SKM-1 treated with dmso at 0.1 percent for 144 hours (cell line): ENCODE results near the gene AKAP12.
"Not testable (repeated sequence)": the region's sequence is repeated elsewhere in the genome, so short reads cannot be mapped to it uniquely, and the experiment has no call there.

Experiments
- DNase-seq: peaks from one replicate; lab custom pipeline; 2025; ENCODE audit not compliant: unreplicated experiment; lab: John Stamatoyannopoulos, UW

Gene AKAP12

DNA sequence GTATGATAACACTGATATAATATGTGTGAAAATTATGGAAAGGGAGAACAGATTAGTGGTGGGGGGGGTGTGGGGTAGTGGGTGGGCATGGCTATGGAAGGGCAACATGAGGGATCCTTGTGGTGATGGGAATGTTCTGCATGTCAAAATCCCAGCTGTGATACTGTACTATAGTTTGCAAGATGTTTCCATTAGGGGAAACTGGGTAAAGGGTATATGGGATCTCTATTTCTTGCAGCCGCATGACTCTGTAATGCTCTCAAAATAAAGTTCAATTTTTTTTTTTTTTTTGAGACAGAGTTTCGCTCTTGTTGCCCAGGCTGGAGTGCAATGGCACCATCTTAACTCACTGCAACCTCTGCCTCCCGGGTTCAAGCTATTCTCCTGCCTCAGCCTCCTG is 137.3 kb downstream of the AKAP12 start:
- DNase-seq = no peak

DNA sequence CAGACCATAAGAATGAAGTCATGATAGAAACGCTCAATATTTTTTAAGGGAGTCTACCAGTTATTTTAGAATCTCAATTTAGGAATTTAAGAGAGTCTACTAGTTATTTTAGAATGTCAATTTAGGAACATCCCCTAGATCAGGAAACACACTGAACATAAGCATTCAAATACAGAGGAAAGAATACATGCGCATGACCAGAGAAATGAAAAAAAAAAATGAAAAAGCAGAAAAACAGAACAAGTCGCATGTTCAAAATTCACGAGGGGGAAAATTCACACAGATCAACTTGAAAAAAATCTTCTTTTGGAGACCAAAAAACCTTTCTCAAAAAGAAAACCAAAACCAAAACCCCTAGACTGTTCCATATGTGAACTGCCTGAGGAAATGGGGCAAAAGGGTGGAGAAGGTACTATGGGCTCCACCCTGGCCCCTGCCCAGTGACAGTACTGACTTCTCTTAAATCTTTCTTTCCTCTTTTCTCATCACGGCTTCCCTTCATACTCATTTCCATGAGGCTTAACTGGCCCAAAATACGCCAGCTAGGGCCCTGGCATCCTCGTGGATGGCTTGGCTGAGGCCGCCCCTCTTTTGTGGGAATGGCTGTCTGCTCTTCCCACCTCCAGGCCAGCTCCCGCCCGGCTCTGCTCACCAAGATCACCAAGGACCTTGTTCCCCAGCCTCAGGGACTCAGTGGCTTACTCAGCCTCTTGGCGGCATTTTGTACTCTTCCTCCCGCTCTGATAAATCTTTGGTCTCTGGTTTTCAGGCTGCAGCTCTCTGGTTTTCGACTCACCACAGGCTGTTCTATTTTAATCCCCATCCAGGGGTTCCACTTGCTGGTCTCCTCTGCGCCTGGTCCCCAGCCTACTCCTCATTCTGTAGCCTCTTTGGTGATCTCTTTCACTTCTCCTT is 140.4 kb downstream of the AKAP12 start:
- peak; percentile 26 for DNase-seq

DNA sequence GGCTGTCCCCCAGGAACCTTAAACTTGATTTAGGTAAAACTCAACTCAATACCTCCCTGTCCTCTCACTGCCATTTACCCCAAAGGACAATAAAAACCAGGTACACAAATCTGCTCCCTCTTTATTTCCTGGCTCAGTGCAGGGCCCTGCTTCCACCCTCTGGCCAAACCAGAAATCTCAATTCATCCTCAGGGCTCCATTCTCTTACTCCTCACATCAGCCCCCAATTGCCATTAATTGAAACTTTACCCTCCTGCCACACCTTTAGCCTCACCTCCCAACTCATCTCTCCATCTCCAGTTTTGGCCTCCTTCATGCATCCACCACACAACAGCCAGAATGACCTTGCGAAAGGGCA is 141.1 kb downstream of the AKAP12 start:
- no peak for DNase-seq

DNA sequence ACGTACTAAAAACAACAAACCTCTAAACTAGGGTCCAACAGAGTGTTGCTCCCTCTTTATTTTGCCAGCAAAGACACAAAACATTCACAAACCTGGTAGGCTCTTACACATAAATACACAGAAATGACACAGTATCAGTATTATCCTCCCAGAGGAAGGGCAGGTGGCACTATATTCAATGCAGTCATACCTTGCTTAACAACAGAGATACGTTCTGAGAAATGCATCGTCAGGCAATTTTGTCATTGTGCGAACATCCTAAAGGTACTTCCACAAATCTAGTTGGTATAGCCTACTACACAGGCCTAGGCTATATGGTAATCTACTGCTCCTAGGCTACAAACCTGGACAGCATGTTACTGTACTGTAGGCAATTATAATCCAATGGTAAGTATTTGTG is 142.0 kb downstream of the AKAP12 start:
- no peak for DNase-seq

DNA sequence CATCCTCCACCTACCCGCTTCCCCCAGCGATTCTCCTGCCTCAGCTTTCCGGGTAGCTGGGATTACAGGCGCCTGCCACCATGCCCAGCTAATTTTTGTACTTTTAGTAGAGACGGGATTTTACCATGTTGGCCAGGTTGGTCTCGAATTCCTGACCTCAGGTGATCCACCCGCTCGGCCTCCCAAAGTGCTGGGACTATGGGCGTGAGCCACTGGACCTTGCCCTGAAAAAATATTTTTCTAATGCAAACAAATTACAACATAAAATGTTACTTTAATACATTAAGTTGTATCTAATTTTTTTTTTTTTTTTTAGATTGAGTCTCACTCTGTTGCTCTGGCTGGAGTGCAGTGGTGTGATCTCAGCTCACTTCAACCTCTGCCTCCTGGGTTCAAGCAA is 142.9 kb downstream of the AKAP12 start:
- not testable (repeated sequence) for DNase-seq

DNA sequence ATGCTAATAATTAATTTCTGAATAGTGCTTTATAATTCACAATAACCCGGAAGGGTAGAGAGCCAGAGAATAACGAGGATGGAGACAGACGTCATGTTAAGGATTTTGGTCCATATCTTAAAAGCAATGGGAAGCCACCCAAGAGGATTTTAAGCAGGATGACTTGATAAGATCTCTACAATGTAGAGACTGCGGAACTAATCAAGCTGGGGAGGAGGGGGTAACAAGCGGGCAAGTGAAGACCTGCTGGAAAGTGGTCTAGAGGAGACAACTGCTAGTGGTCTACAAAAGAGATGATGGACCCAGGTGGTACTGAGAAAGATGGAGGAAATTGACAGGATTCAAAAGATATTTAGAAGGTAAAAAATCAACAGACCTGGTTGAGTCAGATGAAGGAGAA is 144.4 kb downstream of the AKAP12 start:
- no peak for DNase-seq

DNA sequence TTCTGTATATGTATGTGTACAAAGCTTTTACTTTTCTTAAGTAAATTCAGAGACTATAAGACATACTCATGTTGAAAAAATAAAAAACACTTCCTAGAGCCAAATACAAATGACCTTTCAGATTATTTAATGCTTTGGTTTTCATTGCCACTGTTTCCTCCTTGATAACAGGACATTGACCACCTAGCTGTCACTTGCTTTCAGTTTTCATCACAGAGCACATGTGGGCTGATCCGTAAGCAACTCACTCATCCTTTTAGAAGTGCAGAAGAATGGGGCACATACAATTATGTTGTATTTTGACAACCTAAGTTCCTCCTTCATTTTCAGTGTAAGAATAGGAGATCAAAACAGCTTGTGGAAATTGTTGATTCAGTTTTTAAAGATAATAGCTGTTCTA is 145.4 kb downstream of the AKAP12 start:
- no peak for DNase-seq

DNA sequence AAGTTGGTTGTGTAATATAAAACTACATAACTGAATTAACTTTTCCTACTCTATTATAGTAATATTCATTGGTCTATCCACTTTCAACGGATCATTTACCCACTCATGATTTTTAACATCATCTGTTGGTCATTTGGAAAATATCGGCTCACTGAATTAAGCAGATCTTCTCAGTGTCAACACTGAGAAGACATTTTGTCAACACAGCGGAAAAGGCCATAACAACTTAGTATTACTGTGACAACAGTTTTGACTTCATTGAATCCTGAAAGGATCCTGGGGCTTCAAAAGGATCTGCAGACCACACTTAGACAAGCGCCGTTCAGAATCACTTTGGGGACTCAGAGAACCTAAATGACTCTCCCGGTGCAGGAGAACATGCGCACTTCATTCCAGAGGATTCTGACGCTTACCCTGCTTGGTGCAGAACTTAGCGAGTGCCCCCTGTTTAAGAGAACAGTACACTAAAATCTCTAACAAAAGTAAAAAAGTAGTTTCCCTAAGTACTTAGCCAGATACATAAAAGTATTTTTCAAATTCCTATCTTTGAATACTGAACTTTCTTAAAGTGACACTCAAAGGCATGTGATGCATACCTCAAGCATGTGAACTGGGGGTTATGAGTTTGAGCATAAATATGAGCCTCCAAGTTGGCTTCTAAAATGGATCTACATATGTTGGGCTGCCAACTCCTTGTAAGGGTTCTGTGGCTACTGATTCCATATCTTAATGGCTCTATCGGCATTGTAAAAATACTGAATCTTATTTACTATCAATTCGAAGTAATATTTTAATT is 147.6 kb downstream of the AKAP12 start:
- no peak for DNase-seq

DNA sequence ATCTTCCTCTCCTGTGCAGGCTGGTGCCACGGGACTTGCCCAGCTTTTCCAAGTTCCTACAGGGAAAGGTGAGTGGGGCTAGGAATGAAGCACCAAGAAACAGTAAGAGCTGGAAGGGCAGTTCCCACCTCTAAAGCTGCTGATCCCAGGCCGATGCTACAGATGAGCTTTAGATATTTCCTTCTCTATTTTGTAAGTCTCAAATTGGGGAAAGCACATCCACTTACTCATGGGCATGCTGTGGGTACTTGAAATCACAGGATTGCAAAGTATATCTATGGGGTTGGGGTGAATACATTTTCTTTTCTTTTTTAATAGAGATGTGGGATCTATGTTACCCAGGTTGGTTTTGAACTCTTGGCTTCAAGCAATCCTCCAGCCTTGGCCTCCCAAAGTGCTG is 148.5 kb downstream of the AKAP12 start:
- no peak for DNase-seq

DNA sequence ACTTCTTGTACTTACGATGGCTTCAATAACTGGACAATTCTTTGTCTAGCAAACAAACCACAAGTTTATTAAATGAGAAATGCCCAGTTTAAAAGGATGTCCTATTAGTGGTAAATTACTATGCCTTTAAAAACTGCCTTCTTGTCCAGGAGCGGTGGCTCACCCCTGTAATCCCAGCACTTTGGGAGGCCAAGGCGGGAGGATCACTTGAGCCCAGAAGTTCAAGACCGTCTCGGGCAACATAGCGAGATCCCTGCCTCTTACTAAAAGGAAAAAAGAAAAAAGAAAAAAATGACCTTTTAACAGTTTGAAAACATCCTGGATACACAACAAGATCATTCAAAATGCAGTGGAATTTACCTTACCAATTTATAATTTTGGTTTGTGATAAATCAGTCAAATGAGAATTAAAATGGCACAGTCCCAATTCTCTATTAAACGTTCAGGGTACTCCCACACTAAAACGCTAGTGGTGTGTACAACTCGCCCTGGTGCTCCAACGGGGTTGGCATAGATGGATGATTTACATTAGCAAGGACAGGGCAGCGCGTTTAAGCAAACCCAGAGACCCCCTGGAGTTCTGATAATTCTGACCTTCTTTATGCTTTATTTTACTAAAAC is 149.3 kb downstream of the AKAP12 start:
- DNase-seq = no peak

DNA sequence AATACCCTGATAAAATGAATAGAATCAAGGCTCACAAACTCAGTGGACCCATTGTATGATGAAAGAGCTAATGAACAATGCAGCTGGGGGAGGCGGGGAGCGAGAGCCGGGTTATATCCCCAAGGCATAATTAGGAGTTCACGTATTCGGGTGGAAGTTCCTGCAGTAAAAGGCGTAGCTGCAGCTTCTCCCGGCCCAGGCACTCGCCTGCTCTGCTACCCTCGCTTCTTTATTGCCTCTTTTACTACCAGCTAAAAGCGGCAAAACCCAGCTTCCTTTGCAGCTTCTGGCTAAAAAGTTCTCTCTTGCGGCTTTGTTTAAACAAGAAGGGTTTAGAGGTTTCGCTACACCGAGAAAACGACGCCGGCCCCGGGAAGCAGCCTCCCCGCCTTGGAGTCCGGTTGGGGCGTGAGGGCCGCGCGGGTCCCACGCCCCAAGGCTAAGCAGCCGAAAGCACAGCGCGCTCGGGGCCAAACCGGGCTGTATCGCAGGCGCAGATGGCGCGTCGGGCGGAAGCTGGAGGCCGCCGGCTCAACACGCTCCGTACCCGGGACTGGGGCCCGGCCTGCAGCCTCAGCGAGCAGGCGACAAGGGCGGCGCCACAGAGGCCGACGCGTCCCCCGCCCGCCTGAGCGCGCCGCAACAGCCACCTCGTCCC is 150.0 kb downstream of the AKAP12 start:
- peak; percentile 94 for DNase-seq

DNA sequence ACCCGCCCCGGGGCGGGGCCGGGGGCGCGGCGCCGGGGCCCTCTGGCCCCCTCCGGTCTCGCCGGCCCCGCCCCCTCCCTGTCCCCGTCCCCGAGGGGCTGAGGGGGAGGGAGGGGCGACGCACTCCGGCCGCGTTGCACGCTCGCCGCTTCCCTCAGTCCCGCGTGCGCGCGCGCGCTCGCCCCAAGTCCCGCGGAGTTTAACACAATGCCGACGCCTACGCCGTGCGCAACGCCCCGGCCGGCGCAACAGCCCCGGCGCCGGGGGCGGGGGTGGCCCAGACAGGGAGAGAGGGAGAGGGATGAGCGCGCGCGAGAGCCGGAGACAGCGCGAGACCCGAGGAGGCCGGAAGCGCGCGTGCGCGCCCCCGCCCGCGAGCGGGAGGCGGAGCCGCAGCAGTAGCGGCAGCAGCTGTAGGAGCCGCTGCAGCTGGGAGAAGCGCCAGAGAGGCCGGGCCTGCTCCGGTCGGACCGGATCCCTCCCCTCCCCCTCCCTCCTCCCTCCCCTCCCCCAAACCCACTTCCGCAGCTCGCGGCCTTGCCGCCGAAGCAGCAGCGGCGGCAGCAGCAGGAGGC is 150.6 kb downstream of the AKAP12 start:
- DNase-seq = peak; percentile 96

DNA sequence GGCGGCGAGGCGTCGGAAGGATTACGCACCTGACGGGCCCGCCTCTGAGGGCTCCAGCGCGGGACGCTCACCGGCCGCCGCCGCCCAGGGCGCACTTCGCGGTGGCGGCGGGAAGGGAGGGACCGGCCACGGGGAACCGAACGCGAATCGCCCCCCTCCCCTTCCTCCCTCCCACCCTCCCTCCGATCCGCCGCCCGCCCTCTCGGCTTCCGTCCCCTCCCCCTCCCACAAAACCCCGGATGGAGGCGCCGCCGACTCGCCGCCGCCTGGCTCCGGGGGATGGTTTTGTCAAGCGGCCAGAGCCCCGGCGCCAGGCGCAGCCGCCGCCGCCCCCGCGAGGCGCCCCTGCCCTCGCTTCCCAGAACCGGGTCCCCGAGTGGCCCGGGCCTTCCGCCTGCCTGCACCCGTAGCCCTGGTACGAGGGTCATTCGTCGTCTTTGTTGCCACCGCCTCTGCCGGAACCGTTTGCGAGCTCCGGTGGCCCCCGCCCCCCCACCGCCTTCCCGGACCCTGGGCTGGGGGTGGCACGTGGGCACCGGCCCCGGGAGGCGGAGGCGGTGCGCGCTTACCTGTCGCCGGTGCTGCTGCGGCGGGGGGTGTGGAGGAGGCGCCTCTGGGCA is 151.2 kb downstream of the AKAP12 start:
- DNase-seq = peak; percentile 44

DNA sequence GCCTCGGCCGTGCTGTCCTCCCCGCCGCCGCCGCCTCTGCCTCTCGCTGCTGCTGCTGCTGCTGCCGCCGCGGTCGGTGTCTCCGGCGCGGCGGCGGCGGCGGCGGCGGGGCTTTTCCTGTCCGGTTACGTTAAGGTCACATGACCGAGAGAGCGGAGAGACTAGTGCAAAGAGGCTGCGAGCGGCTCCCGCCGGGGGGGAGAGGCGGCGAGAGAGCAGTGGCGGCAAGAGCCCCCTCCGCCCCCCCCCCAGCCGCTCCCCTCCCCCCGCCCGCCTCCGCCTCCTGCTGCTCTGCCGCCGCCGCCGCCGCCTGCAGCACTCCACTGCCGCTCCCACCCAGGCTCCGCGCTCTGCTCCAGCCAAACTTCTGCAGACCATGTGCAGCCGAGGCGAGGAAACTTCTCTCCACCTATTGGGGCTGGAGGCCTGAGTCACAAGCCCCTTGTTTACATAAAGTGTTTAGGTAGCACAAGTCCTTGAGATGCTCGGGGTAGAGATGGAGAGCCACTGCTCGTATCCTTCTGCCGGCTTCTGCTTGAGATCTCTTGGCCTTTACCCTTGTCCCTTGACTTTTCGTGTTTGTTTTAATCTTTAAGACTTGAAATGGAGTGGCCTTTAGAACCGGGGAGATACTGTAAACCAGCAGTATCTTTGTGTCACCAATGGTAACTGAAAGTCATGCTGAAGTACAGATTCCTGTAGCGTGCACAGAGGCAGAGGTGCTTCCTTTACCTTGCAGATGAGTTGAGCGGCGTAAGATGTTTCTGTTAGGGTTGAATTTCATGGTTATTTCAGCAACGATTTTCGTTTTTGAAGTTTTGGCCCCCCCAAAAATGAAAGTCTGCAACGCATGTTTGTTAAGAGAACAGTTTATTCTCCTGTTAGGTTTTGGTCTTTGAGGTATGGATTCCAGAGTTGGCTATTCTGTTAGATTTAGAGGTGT is 152.0 kb downstream of the AKAP12 start, which contains the start of gene ZBTB2:
Gene ZBTB2, minus strand, starts transcription at position 89 of the 943 bp plus-strand sequence. CDS start 17,922 bp downstream, outside the sequence.
- peak; percentile 29 for DNase-seq

DNA sequence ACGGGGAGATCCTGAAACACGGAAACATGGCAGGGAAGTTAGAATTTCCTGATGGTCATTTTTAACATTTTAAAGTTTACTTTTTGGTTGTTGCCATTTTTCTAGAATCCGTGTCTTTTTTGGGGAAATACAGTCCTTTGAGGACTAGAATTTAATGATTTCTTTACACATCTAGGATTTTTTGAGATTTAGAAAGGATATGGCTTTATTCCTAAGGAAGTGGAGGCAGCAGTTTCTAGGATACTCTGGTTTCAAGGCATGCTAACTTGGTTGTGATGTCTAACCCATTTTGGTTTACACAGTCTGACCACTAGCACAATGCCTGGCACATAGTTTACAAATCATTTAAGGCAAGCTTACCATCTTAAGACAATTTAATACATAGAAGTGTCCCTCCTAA is 152.7 kb downstream of the AKAP12 start:
- no peak for DNase-seq

DNA sequence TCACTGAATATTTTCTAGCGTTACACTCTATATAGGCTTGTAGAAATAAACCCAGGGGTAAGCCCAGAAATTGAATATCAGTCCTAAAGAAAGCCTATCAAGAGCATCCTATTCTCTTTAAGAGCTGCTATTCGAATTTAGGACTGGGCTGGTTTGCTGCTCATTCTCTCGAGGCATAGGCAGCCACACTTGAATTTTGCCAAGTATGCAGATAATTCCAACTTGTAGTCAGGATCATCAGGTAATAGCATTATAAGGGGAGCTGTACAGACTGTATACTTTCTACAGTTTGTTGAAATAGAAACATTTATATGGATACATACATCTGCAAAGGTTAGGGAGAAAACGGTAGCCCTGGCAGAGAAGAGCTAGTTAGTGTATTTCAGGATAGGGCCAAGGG is 153.6 kb downstream of the AKAP12 start:
- no peak for DNase-seq

DNA sequence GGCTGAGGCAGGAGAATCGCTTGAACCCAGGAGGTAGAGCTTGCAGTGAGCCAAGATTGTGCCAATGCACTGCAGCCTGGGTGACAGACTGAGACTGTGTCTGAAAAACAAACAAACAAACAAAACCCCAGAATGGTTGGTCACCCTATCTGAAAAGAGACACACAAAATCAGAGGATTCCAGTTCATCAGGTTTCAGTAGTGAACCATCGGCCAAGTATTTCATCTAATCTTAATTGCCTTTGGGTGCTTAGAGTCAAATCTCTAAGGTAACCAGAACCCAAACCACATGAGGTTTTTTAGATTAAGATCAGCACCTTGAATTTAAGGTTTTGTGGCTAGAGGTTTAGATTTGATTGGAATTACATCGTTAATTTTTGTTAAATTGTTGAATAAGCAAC is 159.9 kb downstream of the AKAP12 start:
- no peak for DNase-seq

DNA sequence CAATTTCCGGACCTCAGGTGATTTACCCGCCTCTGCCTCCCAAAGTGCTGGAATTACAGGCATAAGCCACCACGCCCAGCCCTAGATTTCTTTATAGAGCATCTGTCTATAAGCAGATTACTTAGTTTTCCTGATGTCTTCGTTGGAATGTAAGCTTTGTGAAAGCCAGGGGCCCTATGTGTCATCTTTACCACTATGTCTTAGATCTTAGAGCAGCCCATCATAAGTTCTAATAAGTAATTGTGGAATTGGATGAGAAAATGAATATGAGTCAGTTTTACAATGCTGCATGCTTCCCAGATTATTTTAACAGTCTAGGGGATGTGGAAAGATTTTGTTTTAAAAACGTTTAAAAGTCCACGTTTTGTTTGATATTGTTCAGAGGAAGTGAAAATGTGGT is 160.7 kb downstream of the AKAP12 start:
- no peak for DNase-seq

DNA sequence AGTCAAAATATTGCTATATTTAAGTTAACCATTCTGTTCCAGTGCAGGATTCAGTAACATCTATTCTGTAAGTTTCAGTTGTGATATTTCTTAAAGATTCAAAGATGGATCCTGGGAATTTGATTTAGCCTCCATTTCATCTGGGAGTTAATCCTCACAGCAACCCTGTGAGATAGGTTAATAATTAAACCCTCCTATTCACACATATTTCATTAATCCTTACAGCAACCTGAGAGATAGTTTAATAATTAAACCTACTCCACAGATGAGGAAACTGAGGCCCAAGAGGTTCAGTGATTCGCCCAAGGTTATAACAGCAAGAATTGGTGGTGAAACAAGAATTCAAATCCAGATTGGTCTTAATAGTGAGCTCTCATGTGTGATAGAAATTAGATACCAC is 162.5 kb downstream of the AKAP12 start:
- DNase-seq = no peak
